H7 (cell line): ENCODE data around the gene G0S2. TPM values are rescaled to one million over a fixed set of nuclear protein-coding genes. Genes with fewer than 3 reads are reported as not detected.
A peak's percentile ranks its signal among the peaks of the same experiment; 100 is the strongest.

ENCODE experiments used
- DNase-seq: peaks from one replicate; pipeline ENCODE4 v3.0.0; 2012
- H3K27me3 ChIP-seq: 2 replicates; pipeline ENCODE4 v1.6.0; 2011; ENCODE audit warnings: mild to moderate bottlenecking, low read length; ENCODE audit not compliant: control insufficient read depth, insufficient read depth
- H3K36me3 ChIP-seq: replicated peaks from 2 replicates; pipeline ENCODE4 v1.5.1; 2011; ENCODE audit warnings: low read length; ENCODE audit not compliant: control insufficient read depth, insufficient read depth
- H3K4me3 ChIP-seq: 2 replicates; pipeline ENCODE4 v1.5.1; 2011; ENCODE audit warnings: low read depth, mild to moderate bottlenecking, control low read depth, low read length, moderate library complexity; ENCODE audit not compliant: insufficient read depth
- total RNA-seq: library from RNA; depleted of rRNA; stranded (reverse); fragments of >200 nt; shearing (Covaris generic); gene quantifications from 2 replicates; pipeline ENCODE4 v1.2.3, GENCODE V29; 2014; rRNA removed

G0S2 gene
- total RNA-seq, 1 experiment from 2014 or later = 0.48 TPM

GRCh38 chr1:209707308-209707707, 32.1 kb downstream of the G0S2 start:
- DNase-seq = no peak
- Histone ChIP-seq H3K4me3 (no peak overlapping the region), H3K36me3 (no peaks in the 10 kb centered on the region), H3K27me3 (no peaks in the 10 kb centered on the region)

- H3K4me3 ChIP-seq = no peak overlapping the region
- peak; percentile 6 for DNase-seq
- H3K27me3 ChIP-seq = no peaks in the 10 kb centered on the region
- no peaks in the 10 kb centered on the region for H3K36me3 ChIP-seq
These were observed 33.1 kb downstream of the G0S2 start for GRCh38 chr1:209708297-209708696.

GRCh38 chr1:209710093-209710492, 34.9 kb downstream of the G0S2 start:
- no peaks in the 10 kb centered on the region for H3K36me3 ChIP-seq
- no peak overlapping the region for H3K4me3 ChIP-seq
- H3K27me3 ChIP-seq = no peaks in the 10 kb centered on the region
- DNase-seq = no peak

- H3K36me3 ChIP-seq = no peaks in the 10 kb centered on the region
- H3K27me3 ChIP-seq = no peaks in the 10 kb centered on the region
- H3K4me3 ChIP-seq = no peak overlapping the region
- no peak for DNase-seq
These were observed 35.6 kb downstream of the G0S2 start for GRCh38 chr1:209710847-209711246.

- H3K4me3 ChIP-seq = no peak overlapping the region
- H3K27me3 ChIP-seq = no peaks in the 10 kb centered on the region
- no peak for DNase-seq
- no peaks in the 10 kb centered on the region for H3K36me3 ChIP-seq
These were observed 39.1 kb downstream of the G0S2 start for GRCh38 chr1:209714338-209714737.

GRCh38 chr1:209715314-209715713, 40.1 kb downstream of the G0S2 start:
- H3K36me3 ChIP-seq = no peaks in the 10 kb centered on the region
- DNase-seq = no peak
- H3K4me3 ChIP-seq = no peak overlapping the region
- H3K27me3 ChIP-seq = no peaks in the 10 kb centered on the region

GRCh38 chr1:209717818-209718217, 42.6 kb downstream of the G0S2 start:
- Histone ChIP-seq H3K4me3 (no peak overlapping the region), H3K27me3 (no peaks in the 10 kb centered on the region; the same call in 1 of the 2 replicates), H3K36me3 (no peaks in the 10 kb centered on the region)
- DNase-seq = no peak

- Histone ChIP-seq H3K27me3 (no peaks in the 10 kb centered on the region; the same call in 1 of the 2 replicates), H3K4me3 (no peak overlapping the region), H3K36me3 (no peaks in the 10 kb centered on the region)
- no peak for DNase-seq
These were observed 45.1 kb downstream of the G0S2 start for GRCh38 chr1:209720326-209720725.

- Histone ChIP-seq H3K36me3 (no peaks in the 10 kb centered on the region), H3K4me3 (no peak overlapping the region), H3K27me3 (no peaks in the 10 kb centered on the region; the same call in 1 of the 2 replicates)
- DNase-seq = no peak
These were observed 45.6 kb downstream of the G0S2 start for GRCh38 chr1:209720826-209721225.

- no peaks in the 10 kb centered on the region; the same call in 1 of the 2 replicates for H3K27me3 ChIP-seq
- no peak for DNase-seq
- H3K4me3 ChIP-seq = no peak overlapping the region
- H3K36me3 ChIP-seq = no peaks in the 10 kb centered on the region
These were observed 46.1 kb downstream of the G0S2 start for GRCh38 chr1:209721323-209721722.

- H3K36me3 ChIP-seq = no peaks in the 10 kb centered on the region
- H3K27me3 ChIP-seq = no peaks in the 10 kb centered on the region; the same call in 1 of the 2 replicates
- no peak overlapping the region for H3K4me3 ChIP-seq
- DNase-seq = no peak
These were observed 48.1 kb downstream of the G0S2 start for GRCh38 chr1:209723265-209723664.

GRCh38 chr1:209723756-209724693, 48.8 kb downstream of the G0S2 start:
- Histone ChIP-seq H3K36me3 (no peaks in the 10 kb centered on the region), H3K27me3 (no peaks in the 10 kb centered on the region; the same call in 1 of the 2 replicates), H3K4me3 (no peak overlapping the region)
- no peak for DNase-seq

Other genes with a start within 250 kb of the G0S2 start
- 0.45 and 0.63 TPM in 2 replicates for gene CAMK1G, start 91.7 kb upstream of the G0S2 start, total RNA-seq
- gene LAMB3, start 23.0 kb upstream of the G0S2 start, total RNA-seq = 0.45 and 1.0 TPM in 2 replicates
- not detected in 2 replicates for gene HSD11B1, start 29.4 kb downstream of the G0S2 start, total RNA-seq
- not detected in 2 replicates for gene TRAF3IP3, start 80.6 kb downstream of the G0S2 start, total RNA-seq
- 5.9 and 6.1 TPM in 2 replicates for gene C1orf74, start 109.1 kb downstream of the G0S2 start, total RNA-seq
- 2.3 and 4.1 TPM in 2 replicates for gene IRF6, start 130.7 kb downstream of the G0S2 start, total RNA-seq
- 8.7 and 12.3 TPM in 2 replicates for gene UTP25, start 152.6 kb downstream of the G0S2 start, total RNA-seq